HFF-Myc (cell line): Measurements from ENCODE around the gene USP13.
"Not testable (repeated sequence)": the region's sequence is repeated elsewhere in the genome, so short reads cannot be mapped to it uniquely, and the experiment has no call there.

Experiments
- DNase-seq: peaks from one replicate; pipeline ENCODE4 v3.0.0-alpha.2; 2011; ENCODE audit warnings: low read depth; ENCODE audit errors: extremely low read depth
- H3K4me3 ChIP-seq: replicated peaks from 2 replicates; pipeline ENCODE4 v1.5.1; 2011; ENCODE audit warnings: low read depth, mild to moderate bottlenecking, control low read depth, low read length
- CTCF ChIP-seq: IDR thresholded peaks from 2 replicates; pipeline ENCODE4 v1.5.1; 2012; ENCODE audit warnings: mild to moderate bottlenecking, low read depth, low read length, control low read depth; ENCODE audit errors: missing control alignments

USP13 gene

DNA sequence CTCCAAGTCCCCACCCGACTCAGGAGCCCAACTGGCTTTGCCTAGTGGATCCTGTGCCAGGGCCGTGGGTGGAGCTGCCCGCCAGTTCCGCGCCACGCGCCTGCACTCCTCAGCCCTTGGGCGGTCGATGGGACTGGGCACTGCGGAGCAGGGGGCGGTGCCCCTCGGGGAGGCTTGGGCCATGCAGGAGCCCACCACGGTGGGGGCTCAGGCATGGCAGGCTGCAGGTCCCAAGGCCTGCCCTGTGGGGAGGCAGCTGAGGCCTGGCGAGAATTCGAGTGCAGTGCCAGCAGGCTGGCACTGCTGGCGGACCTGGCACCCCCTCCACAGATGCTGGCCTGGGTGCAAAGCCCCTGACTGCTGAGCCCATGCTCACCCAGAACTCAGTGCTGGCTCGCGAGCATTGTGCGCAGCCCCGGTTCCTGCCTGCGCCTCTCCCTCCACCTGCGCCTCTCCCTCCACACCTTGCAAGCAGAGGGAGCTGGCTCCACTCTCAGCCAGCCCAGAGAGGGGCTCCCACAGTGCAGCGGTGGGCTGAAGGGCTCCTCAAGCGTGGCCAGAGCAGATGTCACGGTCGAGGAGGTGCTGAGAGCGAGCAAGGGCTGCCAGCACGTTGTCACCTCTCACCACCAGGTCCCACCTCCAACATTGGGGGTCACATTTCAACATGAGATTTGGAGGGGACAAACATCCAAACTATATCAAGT lies 122.7 kb downstream of the USP13 start:
- no peak for TF ChIP-seq CTCF
- no peak overlapping the region for H3K4me3 ChIP-seq
- DNase-seq = no peak

GRCh38 chr3:179782841-179783240 lies 130.0 kb downstream of the USP13 start:
- not testable (repeated sequence) for H3K4me3 ChIP-seq, DNase-seq

- no peak for DNase-seq
- no peak overlapping the region for H3K4me3 ChIP-seq
- TF ChIP-seq CTCF = no peak
Measured at GRCh38 chr3:179788996-179789395, 136.2 kb downstream of the USP13 start.

- H3K4me3 ChIP-seq = no peak overlapping the region
- DNase-seq = no peak
- no peak for TF ChIP-seq CTCF
Measured at GRCh38 chr3:179791793-179792192, 139.0 kb downstream of the USP13 start.

GRCh38 chr3:179794355-179794754 lies 141.5 kb downstream of the USP13 start:
- no peak overlapping the region for H3K4me3 ChIP-seq
- no peak for TF ChIP-seq CTCF
- DNase-seq = no peak

DNA sequence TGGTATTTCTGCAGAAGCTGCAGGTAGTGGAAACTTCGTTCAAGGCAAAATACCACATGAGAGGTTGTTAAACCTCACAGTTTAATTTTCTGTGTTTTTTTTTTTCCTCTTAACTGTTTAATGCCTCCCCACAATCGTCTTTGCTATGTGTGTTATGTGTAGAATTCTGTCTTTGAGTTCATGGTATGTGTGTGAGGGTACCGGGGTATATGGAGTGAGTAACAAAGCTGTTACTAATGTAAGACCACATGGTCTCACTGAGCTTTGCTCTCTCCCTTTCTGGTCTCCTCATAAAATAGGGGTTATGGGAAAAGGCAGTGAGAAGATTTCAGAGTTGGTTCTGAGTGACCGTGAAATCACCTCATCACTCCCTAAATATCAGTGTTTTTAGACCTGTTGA lies 143.6 kb downstream of the USP13 start:
- DNase-seq = no peak
- TF ChIP-seq CTCF = no peak
- no peak overlapping the region for H3K4me3 ChIP-seq

DNA sequence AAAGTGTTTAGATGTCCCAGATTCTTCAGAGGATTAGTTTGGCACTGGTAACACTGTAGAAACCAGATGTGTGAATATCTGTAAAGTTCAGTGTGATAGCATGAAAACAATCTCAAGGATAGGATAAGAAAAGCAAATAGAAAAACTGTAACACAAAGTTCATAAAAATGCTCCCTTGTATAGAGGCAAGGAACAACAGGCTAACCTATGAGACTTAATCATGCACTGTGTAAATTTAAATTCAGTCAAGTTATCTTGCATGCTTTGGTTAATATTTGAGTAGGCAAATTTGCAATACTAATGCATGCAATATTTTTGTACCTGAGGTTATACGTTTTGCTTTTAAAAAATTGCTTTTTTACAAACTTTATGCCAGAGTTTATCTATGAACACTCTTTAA lies 144.4 kb downstream of the USP13 start:
- TF ChIP-seq CTCF = no peak
- no peak for DNase-seq
- H3K4me3 ChIP-seq = no peak overlapping the region
